NOMO-1 treated with DMSO at 0.1 percent for 48 hours (cell line): Measurements from ENCODE around the gene CDC25B.

Source experiments
- DNase-seq: peaks from one replicate; lab custom pipeline; 2025; ENCODE audit not compliant: unreplicated experiment; lab: John Stamatoyannopoulos, UW

The CDC25B gene

DNA sequence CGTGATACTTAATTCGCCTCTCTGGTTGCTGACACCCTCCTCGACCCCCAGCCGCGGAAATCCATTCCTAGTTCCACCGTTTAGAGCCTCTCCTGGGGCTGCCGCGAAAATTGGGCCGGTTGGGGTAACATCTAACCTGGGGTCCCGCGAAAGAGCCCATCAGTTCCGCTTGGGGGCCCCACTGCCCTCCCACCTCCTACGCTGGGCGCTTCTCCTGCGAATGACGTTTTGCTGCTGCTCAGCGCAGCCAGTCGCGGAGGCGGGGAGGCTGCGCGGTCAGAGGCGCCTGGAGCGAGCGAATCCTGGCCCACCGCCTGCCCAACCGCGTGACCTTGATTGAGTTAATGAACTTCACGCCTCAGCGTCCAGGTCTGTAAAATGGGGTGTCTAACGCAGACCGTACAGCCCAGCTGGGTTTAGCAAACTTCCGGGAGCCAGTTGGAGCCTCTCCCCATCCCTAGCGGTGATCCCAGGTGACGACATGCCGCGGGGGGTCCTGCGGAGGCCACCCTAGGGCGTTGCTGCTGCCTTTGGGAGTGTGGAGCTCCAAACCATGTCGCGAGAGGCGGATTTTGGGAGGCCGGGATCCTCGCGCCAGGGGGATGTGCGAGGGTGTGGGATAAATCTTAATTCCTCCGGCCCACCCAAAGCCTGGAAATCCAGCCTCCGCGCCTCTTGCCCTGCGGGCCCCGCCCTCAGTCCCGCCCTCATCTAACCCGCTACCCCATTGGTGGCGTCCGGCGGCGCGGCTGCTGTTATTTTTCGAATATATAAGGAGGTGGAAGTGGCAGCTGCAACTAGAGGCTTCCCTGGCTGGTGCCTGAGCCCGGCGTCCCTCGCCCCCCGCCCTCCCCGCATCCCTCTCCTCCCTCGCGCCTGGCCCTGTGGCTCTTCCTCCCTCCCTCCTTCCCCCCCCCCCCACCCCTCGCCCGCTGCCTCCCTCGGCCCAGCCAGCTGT lies at the start of gene CDC25B:
CDC25B (plus strand) TSS at position 800 of the 958 bp plus-strand sequence. CDS start 222 bp downstream, outside the sequence.
- DNase-seq, result peak; percentile 76

DNA sequence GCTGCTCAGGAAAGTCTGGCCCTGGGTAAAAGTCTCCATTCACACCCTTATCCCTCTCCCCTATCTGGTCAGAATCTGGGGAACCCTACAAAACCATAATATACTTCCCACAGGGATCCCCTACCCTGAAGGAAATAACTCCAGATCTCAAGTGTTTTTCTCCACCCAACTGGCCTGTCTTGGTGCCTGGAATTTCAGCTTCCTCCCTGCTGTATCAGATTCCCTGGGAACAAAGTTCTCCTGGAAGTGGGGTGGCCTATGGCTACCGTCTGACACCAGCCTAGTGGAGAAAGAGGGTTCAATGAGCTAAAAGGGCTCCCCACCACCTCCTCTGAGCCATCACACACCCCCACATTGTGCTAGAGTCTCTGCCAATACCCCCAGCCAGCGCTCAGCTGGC lies 48.6 kb upstream of the CDC25B start:
- no peak for DNase-seq

DNA sequence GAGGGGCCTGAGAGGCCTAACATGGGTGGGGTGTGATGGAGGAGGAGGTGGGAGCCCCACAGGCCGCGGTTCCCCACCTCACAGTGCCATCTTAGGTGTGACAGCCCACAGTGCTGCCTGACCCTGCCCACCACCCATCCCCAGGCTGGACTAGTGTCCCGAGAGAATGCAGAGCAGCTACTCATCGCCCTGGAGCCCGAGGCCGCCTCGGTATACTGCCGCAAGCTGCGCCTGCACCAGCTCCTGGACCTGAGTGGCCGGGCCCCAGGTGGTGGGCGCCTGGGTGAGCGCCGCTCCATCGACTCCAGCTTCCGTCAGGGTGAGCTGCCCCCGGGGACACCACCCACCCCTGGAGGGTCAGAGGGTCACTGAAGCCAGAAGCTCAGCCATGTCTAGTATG lies 48.0 kb upstream of the CDC25B start:
- no peak for DNase-seq

DNA sequence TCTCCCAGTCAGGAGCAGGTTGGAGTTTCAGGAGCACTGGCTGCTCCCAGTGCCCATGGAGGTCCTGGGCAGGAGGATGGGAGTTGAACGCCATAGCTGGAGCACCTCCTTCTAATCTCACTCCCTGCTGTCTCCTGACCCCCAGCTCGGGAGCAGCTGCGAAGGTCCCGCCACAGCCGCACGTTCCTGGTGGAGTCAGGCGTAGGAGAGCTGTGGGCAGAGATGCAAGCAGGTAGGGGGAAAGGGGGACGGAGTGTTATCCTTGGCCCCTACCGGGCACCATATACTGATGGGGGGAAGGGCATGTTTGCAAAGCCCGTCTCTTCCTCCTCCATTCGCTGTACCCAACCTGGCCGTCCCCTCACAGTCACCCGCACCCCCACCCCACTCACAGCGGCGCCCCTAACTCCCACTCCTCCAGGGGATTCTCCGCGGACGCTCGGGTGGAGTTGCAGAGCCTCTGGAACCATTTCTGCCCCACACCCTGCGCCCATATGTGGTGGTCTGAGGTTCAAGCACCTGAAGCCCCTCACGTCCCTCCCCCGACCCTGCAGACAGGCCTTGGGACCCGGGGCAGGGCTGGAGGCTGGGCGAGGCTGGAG lies 46.9 kb upstream of the CDC25B start:
- no peak for DNase-seq

DNA sequence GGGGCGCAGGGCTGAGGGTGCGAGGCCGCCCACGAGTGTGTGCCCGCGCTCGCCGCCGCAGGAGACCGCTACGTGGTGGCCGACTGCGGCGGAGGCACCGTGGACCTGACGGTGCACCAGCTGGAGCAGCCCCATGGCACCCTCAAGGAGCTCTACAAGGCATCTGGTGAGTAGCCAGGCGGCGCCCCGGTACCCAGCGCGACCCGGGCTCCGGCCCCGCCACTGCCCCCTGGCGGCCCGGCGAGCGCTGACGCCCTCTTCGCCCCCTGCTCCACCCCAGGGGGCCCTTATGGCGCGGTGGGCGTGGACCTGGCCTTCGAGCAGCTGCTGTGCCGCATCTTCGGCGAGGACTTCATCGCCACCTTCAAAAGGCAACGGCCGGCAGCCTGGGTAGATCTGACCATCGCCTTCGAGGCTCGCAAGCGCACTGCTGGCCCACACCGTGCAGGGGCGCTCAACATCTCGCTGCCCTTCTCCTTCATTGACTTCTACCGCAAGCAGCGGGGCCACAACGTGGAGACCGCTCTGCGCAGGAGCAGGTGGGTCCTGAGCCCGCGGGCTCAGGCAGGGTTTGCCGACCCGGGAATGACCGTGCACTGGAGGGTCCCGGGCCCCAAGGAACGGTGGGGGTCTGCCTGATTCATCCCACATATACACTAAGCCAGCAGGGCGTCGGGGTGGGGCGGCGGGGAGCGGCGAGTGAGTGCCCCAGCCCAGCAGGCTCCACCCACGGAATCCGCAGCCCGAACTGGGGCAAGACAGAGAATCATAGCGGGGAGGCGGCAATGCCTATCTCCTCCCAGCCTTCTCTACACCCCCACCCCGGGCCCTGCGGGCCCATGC lies 46.2 kb upstream of the CDC25B start:
- DNase-seq, result no peak

DNA sequence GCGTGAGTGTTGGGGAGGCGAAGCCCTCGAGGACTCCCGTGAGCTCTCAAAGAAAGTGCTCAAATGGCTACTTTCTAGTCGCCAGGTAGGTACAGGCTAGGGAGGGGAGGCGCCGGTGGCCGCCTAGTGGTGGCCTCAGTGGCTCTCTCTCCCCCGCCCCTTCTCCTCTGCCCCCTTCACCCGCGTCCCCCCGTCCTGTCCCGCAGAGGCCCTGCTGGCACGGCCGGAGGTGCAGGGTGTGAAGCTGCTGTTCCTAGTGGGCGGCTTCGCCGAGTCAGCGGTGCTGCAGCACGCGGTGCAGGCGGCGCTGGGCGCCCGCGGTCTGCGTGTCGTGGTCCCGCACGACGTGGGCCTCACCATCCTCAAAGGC lies 44.8 kb upstream of the CDC25B start:
- DNase-seq, result no peak

DNA sequence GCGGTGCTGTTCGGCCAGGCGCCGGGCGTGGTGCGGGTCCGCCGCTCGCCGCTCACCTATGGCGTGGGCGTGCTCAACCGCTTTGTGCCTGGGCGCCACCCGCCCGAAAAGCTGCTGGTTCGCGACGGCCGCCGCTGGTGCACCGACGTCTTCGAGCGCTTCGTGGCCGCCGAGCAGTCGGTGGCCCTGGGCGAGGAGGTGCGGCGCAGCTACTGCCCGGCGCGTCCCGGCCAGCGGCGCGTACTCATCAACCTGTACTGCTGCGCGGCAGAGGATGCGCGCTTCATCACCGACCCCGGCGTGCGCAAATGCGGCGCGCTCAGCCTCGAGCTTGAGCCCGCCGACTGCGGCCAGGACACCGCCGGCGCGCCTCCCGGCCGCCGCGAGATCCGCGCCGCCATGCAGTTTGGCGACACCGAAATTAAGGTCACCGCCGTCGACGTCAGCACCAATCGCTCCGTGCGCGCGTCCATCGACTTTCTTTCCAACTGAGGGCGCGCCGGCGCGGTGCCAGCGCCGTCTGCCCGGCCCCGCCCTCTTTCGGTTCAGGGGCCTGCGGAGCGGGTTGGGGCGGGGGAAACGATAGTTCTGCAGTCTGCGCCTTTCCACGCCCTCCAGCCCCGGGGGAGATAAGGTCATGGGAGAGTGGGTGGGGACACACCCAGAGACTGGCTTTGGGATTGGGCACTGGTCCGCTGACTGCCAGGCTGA lies 44.3 kb upstream of the CDC25B start:
- no peak for DNase-seq

DNA sequence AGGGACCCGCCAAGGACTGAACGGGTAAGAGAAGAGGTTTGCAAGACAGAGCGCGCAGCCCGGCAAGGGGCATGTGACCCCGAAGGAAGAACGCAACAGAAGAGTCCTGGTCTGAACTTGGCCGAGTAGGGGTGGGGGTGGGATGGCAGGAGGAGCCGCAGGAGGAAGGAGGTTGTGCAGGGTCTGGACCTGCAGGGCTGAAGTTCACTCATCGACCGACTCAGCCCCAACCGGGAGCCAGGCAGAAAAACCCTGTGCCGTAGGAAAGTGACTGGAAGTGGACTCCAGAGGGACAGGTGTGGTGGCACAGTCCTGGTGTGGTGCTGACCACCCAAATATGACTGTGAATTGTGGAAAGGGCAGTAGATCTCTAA lies 43.7 kb upstream of the CDC25B start:
- no peak for DNase-seq

DNA sequence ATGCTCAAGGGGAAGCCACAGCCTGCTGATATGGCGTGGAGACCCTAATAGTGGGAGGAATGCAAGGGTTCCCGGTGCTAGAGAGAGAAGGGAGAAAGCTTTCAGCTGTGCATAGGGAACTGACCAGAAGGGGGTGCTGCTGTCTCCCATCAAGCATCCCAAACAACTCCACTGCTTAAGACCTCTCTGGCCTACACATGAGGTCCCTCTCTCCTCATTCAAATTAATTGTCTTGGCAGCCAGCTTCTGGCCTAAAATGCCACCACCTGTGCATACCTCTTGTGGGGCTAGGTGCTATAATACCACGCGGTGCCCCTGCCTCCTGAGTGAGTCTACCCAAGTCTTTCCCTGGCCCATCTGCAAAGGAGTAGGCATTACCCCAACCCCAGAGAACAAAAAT lies 43.0 kb upstream of the CDC25B start:
- peak; percentile 68 for DNase-seq

DNA sequence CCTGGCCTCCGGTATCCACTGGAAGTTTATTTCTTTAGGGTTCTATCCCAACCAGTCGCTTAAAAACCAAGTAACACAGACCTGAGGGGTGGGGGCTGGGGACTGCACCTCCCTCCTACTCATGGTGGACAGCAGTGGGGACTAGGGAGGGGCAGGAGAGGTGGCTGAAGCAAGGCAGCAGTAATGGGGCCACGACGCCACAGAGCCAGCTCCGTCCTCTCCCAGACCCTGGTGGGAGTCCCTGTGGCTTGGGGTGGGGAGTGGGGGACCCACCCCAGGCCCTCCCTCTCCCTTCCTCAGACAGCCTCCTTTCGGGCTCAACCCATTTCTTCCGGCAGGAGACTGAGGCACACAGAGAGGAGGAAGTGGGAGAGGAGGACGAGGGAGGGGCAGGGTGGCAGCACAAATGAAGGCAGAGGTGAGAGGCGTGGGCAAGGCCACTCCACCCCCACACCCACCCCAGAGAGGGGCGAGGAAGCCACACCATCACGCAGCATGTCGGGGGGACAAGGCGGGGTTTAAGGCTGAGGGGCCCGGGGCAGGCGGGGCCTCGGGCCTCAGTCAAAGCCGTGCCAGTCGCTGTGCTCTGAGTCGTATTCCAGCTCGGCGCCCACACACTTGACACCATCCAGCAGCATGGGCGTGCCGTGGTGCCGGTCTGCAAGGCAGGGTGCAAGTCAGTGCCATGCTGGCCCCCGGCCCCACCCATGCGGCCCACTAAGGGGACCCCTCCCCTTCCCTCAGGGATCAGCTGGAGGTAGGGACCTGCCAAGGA lies 42.4 kb upstream of the CDC25B start:
- no peak for DNase-seq

DNA sequence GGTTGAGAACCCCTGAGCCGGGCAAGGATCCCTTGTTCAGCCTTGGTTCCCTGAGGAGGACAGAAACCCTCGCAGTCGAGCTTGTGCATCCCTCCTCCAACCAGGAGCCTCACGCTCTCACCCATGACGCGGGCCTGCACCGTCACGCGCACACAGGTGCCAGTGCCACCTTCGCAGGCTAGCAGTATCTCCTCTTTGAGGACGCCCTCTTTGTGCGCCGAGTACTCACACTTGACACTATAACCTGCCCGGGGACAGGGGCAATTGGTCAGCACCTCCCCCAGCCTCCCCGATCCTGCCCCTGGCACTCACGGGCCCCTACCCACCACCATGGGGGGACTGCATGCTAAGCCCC lies 41.9 kb upstream of the CDC25B start:
- no peak for DNase-seq

DNA sequence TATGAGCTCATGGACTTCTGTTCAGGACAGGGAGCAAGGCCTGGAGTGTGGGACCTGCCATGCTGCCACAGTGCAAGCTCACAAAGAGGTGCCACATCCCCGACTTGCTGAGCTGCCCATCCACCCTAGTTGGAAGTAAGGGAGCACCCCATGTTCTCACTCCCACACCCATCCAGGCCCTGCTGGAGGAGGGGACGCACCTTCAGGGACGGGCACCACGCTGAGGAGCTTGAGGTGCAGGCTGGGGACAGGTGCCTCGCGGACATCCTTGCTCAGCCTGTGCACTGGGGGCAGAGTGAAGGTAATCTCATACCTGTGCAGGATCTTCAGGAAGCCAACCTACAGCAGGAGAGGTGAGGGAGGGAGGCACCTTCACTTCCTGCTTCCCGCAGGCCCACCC lies 40.8 kb upstream of the CDC25B start:
- DNase-seq, result no peak

DNA sequence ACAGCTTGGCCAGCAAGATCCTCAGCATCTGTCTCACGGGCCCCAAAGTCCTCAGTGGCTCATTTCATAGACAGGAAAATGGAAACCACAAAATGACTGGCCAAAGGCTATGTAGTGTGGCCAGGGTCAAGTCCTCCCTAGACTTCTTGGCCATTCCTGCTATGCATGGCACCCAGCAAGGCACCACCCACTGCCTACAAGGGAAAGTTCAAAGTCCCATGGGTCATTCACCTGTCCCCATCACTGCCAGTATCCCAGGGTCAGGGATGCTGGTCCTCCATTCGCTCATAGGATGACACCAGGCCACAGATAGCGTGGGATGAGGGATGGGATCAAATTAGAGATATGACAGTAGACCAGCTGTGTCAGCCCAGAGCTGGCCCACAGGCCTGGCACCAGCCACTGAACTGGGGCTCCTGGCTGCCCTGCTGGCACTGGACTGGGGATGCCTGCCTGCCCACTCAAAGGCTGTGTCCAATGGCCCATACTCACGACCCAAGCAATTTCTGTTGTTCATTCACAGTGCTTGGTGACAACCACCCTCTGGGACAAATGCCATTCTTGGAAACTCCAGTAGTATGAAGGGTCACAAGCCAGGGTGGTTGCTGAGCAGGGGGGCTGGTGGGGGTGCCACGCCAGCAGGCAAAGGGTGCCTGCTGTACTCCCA lies 40.2 kb upstream of the CDC25B start:
- DNase-seq, result no peak

DNA sequence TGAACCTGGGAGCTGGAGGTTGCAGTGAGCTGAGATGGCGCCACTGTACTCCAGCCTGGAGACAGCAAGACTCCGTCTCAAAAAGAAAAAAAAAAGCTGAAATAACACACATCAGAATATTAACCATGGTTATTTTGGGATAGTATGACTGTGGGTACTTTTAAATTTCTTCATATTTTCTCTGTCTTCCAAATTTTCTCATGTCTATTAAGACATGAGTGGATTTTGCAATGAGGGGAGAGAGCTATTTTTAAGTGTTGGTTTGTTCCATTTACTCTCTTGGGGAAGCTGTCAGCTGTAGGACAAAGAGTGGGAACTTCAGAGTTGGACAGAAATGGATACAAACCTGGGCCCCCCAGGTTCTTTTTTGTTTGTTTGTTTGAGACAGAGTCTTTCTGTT lies 38.8 kb upstream of the CDC25B start:
- DNase-seq, result peak; percentile 17

DNA sequence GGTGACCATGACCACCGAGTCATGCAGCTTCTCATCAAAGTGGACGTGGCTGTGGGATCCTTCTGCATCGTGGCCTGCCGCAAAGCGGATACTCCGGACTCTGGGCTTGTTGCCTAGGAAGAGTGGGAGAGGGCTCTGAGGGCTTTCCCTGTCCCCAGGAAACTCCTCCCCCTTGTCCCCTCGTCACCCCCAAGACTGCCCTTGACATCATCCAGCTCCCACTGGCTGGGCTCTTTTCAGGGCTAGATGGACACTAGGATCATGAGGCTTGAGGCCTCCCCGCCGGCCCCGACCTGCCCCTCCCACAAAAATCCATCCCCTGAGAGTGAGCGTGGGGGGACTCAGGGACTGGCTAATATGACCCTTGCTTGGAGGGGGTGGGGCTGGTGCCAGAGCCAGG lies 37.5 kb upstream of the CDC25B start:
- no peak for DNase-seq

DNA sequence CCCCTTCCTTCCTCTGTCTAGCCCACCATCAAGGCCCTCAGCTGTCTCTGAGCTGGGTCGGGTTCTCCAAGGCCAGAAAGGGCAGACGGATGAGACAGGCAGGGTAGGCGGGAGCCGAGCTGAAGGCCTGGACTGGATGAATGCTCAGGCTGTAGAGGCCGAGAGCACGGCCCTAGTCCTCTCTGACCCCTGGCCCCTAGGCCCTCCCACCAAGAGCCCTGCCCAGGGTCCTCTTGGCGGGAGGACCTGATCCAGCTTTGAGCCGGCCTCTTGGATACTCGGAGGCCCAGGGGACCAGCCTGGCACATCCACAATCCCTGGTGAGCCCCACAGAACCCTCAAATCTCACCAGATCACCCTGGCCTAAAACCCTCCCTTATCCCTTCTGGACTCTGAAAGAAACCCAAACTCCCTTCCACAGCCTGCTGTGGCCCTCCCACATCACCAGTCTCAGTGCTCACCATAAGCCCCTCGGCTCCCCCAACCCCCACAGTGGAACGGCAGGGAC lies 36.7 kb upstream of the CDC25B start:
- no peak for DNase-seq

DNA sequence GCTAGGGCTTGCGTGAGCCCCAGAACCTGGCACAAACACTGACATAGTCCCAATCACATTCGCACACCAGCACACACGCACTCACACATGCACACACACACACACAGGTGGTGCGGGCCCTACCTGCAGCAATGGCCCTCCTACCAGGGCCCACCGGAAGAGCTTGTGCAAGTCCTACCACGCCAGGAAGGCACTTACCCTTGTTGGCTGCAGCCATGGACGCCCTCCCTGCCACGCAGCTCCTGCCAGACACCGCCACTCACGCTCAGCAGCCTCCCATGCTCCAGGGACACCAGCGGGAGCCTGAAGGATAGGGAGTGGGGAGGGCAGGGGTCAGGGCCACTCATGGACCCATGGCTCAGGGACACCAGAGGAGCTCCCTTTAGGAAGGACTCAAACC lies 36.2 kb upstream of the CDC25B start:
- no peak for DNase-seq

DNA sequence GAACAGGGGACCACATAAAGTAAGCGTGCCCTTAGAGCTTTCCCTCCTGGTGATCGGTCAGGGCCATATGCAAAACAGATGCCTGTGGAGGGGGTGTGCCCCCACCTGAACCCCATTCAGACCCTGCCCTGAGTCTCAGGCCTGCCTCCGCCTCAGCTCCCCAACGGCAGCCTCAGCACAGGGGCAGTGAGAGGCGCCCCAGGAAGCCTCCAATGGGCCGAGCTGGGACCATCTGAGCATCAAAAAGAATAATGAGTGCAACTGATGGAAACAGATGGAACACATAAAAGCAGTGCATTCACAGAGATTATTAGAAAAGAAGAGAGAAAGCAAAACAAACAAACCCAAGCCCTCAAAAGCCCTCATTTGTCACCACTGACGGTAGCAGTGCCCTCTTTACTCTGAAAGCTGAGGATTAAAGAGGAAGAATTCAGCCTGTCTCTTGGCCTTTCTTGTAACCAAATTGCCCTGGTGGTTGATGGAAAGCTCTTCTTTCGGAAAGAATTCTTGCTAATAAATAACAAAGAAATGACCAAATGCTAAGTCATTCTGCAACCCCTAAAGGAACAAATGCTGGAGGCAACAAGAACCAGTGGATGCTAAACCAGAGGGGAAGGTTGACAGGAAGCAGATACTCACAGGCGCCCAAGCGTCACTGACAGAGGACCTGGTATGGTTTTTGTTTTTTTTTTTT lies 35.3 kb upstream of the CDC25B start:
- DNase-seq, result no peak
